Activated CD8-positive, alpha-beta T cell treated with anti-CD3 and anti-CD28 coated beads for 36 hours (primary cell): Measurements from ENCODE around the gene HSD17B7. TPM values are rescaled to one million over a fixed set of nuclear protein-coding genes. Genes with fewer than 3 reads are reported as not detected.
A peak's percentile ranks its signal among the peaks of the same experiment; 100 is the strongest.
"Not testable (repeated sequence)": the region's sequence is repeated elsewhere in the genome, so short reads cannot be mapped to it uniquely, and the experiment has no call there.

ENCODE experiments used
- ATAC-seq: fragments of 200-7000 bp; cut with Tn5 transposase; one replicate; pipeline ENCODE4 v1.10.0; 2021; ENCODE audit warnings: mild to moderate bottlenecking, moderate library complexity
- CTCF ChIA-PET: fragments of 350-600 bp; sonication (Branson Sonifier 250); formaldehyde crosslinking; loops from one replicate; lab custom pipeline; 2021; ENCODE audit warnings: antibody characterized with exemption; lab: Charles Lee
- POLR2A ChIA-PET: fragments of 350-600 bp; sonication (Branson Sonifier 250); formaldehyde crosslinking; loops from one replicate; lab custom pipeline; 2021; ENCODE audit warnings: antibody characterized with exemption; lab: Charles Lee
- DNase-seq: peaks from one replicate; pipeline ENCODE4 v3.0.0-alpha.2; 2020
- H3K27ac Mint-ChIP-seq: one replicate; pipeline ENCODE4 v1.8.0; 2021; ENCODE audit warnings: mild to moderate bottlenecking, mixed read lengths
- H3K27me3 Mint-ChIP-seq: one replicate; pipeline ENCODE4 v1.8.0; 2021; ENCODE audit warnings: mixed read lengths
- H3K36me3 Mint-ChIP-seq: one replicate; pipeline ENCODE4 v1.8.0; 2021; ENCODE audit warnings: low read depth, mixed read lengths
- H3K4me1 Mint-ChIP-seq: one replicate; pipeline ENCODE4 v1.8.0; 2021; ENCODE audit warnings: low read depth, mixed read lengths
- H3K4me3 Mint-ChIP-seq: one replicate; pipeline ENCODE4 v1.8.0; 2021; ENCODE audit warnings: mild to moderate bottlenecking, moderate library complexity, mixed read lengths
- H3K9me3 Mint-ChIP-seq: one replicate; pipeline ENCODE4 v1.8.0; 2021; ENCODE audit warnings: mixed read lengths
- CTCF ChIP-seq: fragments of 200-600 bp; IDR thresholded peaks from one replicate; pipeline ENCODE4 v1.8.0; 2022; ENCODE audit warnings: antibody characterized with exemption, mild to moderate bottlenecking
- intact Hi-C: fragments of 100-400 bp; cut with micrococcal nuclease; formaldehyde crosslinking; loops from one replicate; pipeline ENCODE4 v1.10.0; 2022
- total RNA-seq, 2 experiments: library from RNA; stranded (reverse); gene quantifications; one replicate each; pipeline ENCODE4 v1.2.3, GENCODE V29; 2021

Gene HSD17B7
- total RNA-seq, 2 experiments from 2014 or later: 28.8 to 31.1 TPM

DNA sequence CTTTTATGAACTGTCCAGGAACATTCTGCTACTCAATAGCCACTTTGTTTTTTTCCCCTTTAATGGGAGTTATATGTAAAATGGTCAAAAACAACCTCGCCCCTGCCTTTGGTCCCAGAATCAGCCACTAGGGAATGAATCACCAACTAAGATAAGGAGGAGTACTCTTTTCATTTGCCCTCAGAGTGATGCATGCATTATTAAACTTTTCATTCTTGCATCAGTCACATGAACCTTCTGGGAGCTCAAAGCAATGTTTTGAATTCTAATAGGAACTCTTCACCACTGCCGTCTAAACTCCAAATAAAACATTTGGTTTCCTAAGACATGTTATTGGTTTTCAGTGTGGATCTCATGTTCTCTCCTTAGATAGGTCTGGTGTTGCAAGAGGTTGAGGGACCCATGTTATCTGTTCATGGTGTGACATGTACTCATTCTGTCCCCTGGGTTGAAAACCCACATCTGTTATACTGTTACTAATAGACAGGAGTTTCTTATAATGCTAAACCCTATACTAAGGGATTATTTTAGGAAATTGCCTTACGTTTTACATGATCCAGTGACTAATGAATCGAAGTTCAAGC lies 17.8 kb upstream of the HSD17B7 start:
- ChIA-PET POLR2A (no interaction called here), CTCF (no interaction called here)
- Mint-ChIP-seq H3K4me1 (no peaks in the 10 kb centered on the region), H3K27ac (no peak overlapping the region), H3K36me3 (no peaks in the 10 kb centered on the region), H3K27me3 (peaks cover 3% of the 10 kb centered on the region), H3K9me3 (no peaks in the 10 kb centered on the region), H3K4me3 (no peak overlapping the region)
- ATAC-seq: no peak
- intact Hi-C loops: no loop called here
- DNase-seq: no peak
- TF ChIP-seq CTCF: no peak

GRCh38 chr1:162774007-162774406 lies 16.5 kb upstream of the HSD17B7 start:
- no peak overlapping the region for H3K4me3 Mint-ChIP-seq
- ChIA-PET CTCF (no interaction called here), POLR2A (no interaction called here)
- H3K27ac Mint-ChIP-seq: no peak overlapping the region
- H3K27me3 Mint-ChIP-seq: peaks cover 3% of the 10 kb centered on the region
- TF ChIP-seq CTCF: no peak
- intact Hi-C loops: no loop called here
- ATAC-seq: no peak
- H3K4me1 Mint-ChIP-seq: no peaks in the 10 kb centered on the region
- no peaks in the 10 kb centered on the region for H3K9me3 Mint-ChIP-seq
- H3K36me3 Mint-ChIP-seq: no peaks in the 10 kb centered on the region
- no peak for DNase-seq

- peaks cover 7% of the 10 kb centered on the region for H3K27me3 Mint-ChIP-seq
- ATAC-seq: no peak
- no peak for TF ChIP-seq CTCF
- H3K27ac Mint-ChIP-seq: no peak overlapping the region
- ChIA-PET POLR2A (no interaction called here), CTCF (interaction anchor here (0.7 kb wide), 1 partner anchor 55 kb away, joined by 3 read pairs; no protein-coding TSS in a partner anchor)
- intact Hi-C loops: no loop called here
- DNase-seq: no peak
- no peak overlapping the region for H3K4me3 Mint-ChIP-seq
- H3K36me3 Mint-ChIP-seq: no peaks in the 10 kb centered on the region
- H3K4me1 Mint-ChIP-seq: no peaks in the 10 kb centered on the region
- H3K9me3 Mint-ChIP-seq: no peaks in the 10 kb centered on the region
These were observed 11.5 kb upstream of the HSD17B7 start for GRCh38 chr1:162779043-162779442.

- no peak for ATAC-seq
- Mint-ChIP-seq H3K36me3 (no peaks in the 10 kb centered on the region), H3K4me3 (no peak overlapping the region), H3K9me3 (no peaks in the 10 kb centered on the region), H3K27ac (no peak overlapping the region), H3K27me3 (peaks cover 6% of the 10 kb centered on the region), H3K4me1 (no peaks in the 10 kb centered on the region)
- CTCF ChIA-PET: no interaction called here
- POLR2A ChIA-PET: no interaction called here
- no peak for DNase-seq
- intact Hi-C loops: no loop called here
- TF ChIP-seq CTCF: no peak
These were observed 7.8 kb upstream of the HSD17B7 start for GRCh38 chr1:162782671-162783070.

DNA sequence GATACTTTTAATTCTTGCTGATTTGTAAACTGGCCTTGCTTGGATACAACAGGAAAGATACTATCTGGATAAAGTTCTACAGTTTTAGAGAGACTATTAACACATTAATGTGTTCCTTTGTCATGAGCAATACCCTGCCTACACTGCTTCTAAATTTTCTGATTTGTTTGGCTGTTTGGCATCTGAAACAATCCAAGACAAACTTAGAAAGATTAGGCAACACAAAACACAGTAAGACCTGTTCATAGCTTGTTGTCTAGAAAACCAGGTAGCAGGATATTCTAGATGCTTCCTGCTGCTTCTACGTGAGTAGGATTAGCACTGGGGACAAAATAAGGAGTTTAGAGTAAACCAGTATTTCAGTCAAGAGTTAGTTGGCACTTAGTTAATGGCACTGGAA lies 5.6 kb upstream of the HSD17B7 start:
- H3K4me1 Mint-ChIP-seq, DNase-seq, ATAC-seq, CTCF ChIA-PET, intact Hi-C loops, H3K9me3 Mint-ChIP-seq, H3K27ac Mint-ChIP-seq, H3K4me3 Mint-ChIP-seq, H3K36me3 Mint-ChIP-seq, H3K27me3 Mint-ChIP-seq, POLR2A ChIA-PET: not testable (repeated sequence)

GRCh38 chr1:162788783-162789182 lies 1.7 kb upstream of the HSD17B7 start:
- intact Hi-C loops, H3K4me3 Mint-ChIP-seq, CTCF ChIA-PET, H3K36me3 Mint-ChIP-seq, H3K4me1 Mint-ChIP-seq, H3K27me3 Mint-ChIP-seq, ATAC-seq, H3K9me3 Mint-ChIP-seq, POLR2A ChIA-PET: not testable (repeated sequence)
- H3K27ac Mint-ChIP-seq: peak overlapping the region; percentile 42
- DNase-seq: peak; percentile 10

DNA sequence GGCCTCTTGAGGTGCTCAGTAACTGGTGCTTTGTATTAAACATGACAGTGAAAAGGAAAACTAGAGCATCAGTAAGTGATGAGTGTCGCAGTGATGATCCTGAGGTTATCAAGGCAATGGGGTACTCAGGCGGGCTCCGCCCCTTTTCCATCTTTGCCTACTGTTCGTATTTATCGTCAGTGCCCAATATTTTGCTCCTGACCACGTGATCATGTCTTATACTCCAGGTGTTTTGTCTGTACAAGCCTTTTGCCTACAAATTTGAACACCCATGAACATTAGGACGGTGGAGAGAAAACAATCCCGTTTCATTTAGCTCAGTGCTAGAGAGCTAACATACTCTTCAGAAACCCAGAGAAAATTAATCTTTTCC lies 469 bp downstream of the HSD17B7 start:
- intact Hi-C loops, H3K9me3 Mint-ChIP-seq, H3K27me3 Mint-ChIP-seq, CTCF ChIA-PET, ATAC-seq, POLR2A ChIA-PET: not testable (repeated sequence)
- peaks cover 11% of the 10 kb centered on the region for H3K4me1 Mint-ChIP-seq
- peak overlapping the region; percentile 95 for H3K27ac Mint-ChIP-seq
- H3K36me3 Mint-ChIP-seq: peaks cover 11% of the 10 kb centered on the region
- DNase-seq: peak; percentile 4
- peak overlapping the region; percentile 87 for H3K4me3 Mint-ChIP-seq

DNA sequence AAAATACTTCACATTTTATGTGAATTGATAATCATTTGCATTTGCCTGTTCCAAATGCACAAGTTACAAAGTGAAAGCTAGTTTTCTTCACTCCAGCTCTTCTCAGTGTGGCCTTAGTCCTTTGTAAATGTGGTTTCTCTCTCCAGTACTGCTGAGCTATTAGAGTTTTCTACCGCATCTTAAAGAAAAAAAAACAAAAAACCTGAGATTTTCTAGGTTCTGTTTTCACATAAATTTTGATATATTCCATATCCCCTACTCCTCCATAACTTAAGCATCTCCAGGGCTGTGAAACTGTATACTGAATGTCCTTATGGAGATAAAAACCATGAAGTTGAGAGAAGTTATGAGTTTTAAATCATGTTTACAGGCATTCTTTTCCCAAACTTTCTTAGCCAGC lies 3.8 kb downstream of the HSD17B7 start:
- intact Hi-C loops, H3K9me3 Mint-ChIP-seq, CTCF ChIA-PET, H3K4me3 Mint-ChIP-seq, POLR2A ChIA-PET, ATAC-seq, H3K27ac Mint-ChIP-seq, DNase-seq, H3K27me3 Mint-ChIP-seq: not testable (repeated sequence)
- H3K36me3 Mint-ChIP-seq: peaks cover 25% of the 10 kb centered on the region
- peaks cover 17% of the 10 kb centered on the region for H3K4me1 Mint-ChIP-seq
